Mucosa of stomach (tissue), 1 donor: ENCODE results near the gene DEF6.
"Not testable (repeated sequence)": the region's sequence is repeated elsewhere in the genome, so short reads cannot be mapped to it uniquely, and the experiment has no call there.

Source experiments
- H3K27me3 ChIP-seq: one replicate; pipeline ENCODE4 v1.7.0; 2013; ENCODE audit warnings: mild to moderate bottlenecking, low read length; ENCODE audit not compliant: control insufficient read depth, insufficient read depth
- H3K36me3 ChIP-seq: one replicate; pipeline ENCODE4 v1.7.0; 2013; ENCODE audit warnings: low read length; ENCODE audit not compliant: control insufficient read depth, insufficient read depth
- H3K4me1 ChIP-seq: one replicate; pipeline ENCODE4 v1.7.0; 2013; ENCODE audit warnings: mild to moderate bottlenecking, low read length; ENCODE audit not compliant: control insufficient read depth, insufficient read depth
- H3K4me3 ChIP-seq: one replicate; pipeline ENCODE4 v1.7.0; 2013; ENCODE audit warnings: low read length
- H3K9ac ChIP-seq: one replicate; pipeline ENCODE4 v1.7.0; 2013; ENCODE audit warnings: mild to moderate bottlenecking, low read length, moderate library complexity
- H3K9me3 ChIP-seq: one replicate; pipeline ENCODE4 v1.7.0; 2013; ENCODE audit warnings: mild to moderate bottlenecking, low read length, moderate library complexity; ENCODE audit not compliant: control insufficient read depth
- donor health status: Pancreatic carcinoma.

Gene DEF6

GRCh38 chr6:35302604-35303241 lies 5.1 kb downstream of the DEF6 start:
- peak overlapping the region; percentile 6 for H3K4me3 ChIP-seq
- H3K4me1 ChIP-seq = peaks cover 49% of the 10 kb centered on the region
- no peaks in the 10 kb centered on the region for H3K9me3 ChIP-seq
- peak overlapping the region; percentile 68 for H3K9ac ChIP-seq
- H3K36me3 ChIP-seq = no peaks in the 10 kb centered on the region
- H3K27me3 ChIP-seq = no peaks in the 10 kb centered on the region

GRCh38 chr6:35304299-35304698 lies 6.7 kb downstream of the DEF6 start:
- H3K9ac ChIP-seq = peak overlapping the region; percentile 1
- no peaks in the 10 kb centered on the region for H3K9me3 ChIP-seq
- no peak overlapping the region for H3K4me3 ChIP-seq
- no peaks in the 10 kb centered on the region for H3K36me3 ChIP-seq
- H3K27me3 ChIP-seq = no peaks in the 10 kb centered on the region
- H3K4me1 ChIP-seq = peaks cover 43% of the 10 kb centered on the region

- no peaks in the 10 kb centered on the region for H3K36me3 ChIP-seq
- H3K27me3 ChIP-seq = no peaks in the 10 kb centered on the region
- H3K9ac ChIP-seq = no peak overlapping the region
- H3K4me3 ChIP-seq = no peak overlapping the region
- H3K9me3 ChIP-seq = no peaks in the 10 kb centered on the region
- peaks cover 35% of the 10 kb centered on the region for H3K4me1 ChIP-seq
Measured at GRCh38 chr6:35305117-35305516, 7.5 kb downstream of the DEF6 start.

- H3K27me3 ChIP-seq, H3K9ac ChIP-seq, H3K9me3 ChIP-seq, H3K4me3 ChIP-seq, H3K36me3 ChIP-seq: not testable (repeated sequence)
- peaks cover 24% of the 10 kb centered on the region for H3K4me1 ChIP-seq
Measured at GRCh38 chr6:35307138-35307537, 9.5 kb downstream of the DEF6 start.

GRCh38 chr6:35308543-35308942 lies 10.9 kb downstream of the DEF6 start:
- H3K36me3 ChIP-seq, H3K27me3 ChIP-seq, H3K4me3 ChIP-seq, H3K4me1 ChIP-seq, H3K9me3 ChIP-seq, H3K9ac ChIP-seq: not testable (repeated sequence)

- Histone ChIP-seq H3K9ac (no peak overlapping the region), H3K36me3 (no peaks in the 10 kb centered on the region), H3K27me3 (no peaks in the 10 kb centered on the region), H3K4me1 (no peaks in the 10 kb centered on the region), H3K4me3 (no peak overlapping the region), H3K9me3 (no peaks in the 10 kb centered on the region)
Measured at GRCh38 chr6:35309611-35310264, 12.1 kb downstream of the DEF6 start.

GRCh38 chr6:35310265-35310831 lies 12.7 kb downstream of the DEF6 start:
- no peak overlapping the region for H3K9ac ChIP-seq
- no peaks in the 10 kb centered on the region for H3K9me3 ChIP-seq
- H3K4me1 ChIP-seq = no peaks in the 10 kb centered on the region
- H3K27me3 ChIP-seq = no peaks in the 10 kb centered on the region
- no peaks in the 10 kb centered on the region for H3K36me3 ChIP-seq
- no peak overlapping the region for H3K4me3 ChIP-seq

GRCh38 chr6:35311390-35312075 lies 13.9 kb downstream of the DEF6 start:
- H3K4me3 ChIP-seq = no peak overlapping the region

GRCh38 chr6:35312076-35312800 lies 14.6 kb downstream of the DEF6 start:
- Histone ChIP-seq H3K4me3 (no peak overlapping the region), H3K9me3 (no peaks in the 10 kb centered on the region), H3K9ac (no peak overlapping the region), H3K36me3 (no peaks in the 10 kb centered on the region), H3K4me1 (no peaks in the 10 kb centered on the region), H3K27me3 (no peaks in the 10 kb centered on the region)

More at GRCh38 chr6:35311390-35312075, 13.9 kb downstream of the DEF6 start:
- Histone ChIP-seq H3K4me1 (no peaks in the 10 kb centered on the region), H3K9me3 (no peaks in the 10 kb centered on the region), H3K27me3 (no peaks in the 10 kb centered on the region), H3K36me3 (no peaks in the 10 kb centered on the region), H3K9ac (no peak overlapping the region)

GRCh38 chr6:35312807-35313206 lies 15.2 kb downstream of the DEF6 start:
- no peaks in the 10 kb centered on the region for H3K27me3 ChIP-seq
- H3K4me1 ChIP-seq = no peaks in the 10 kb centered on the region
- no peak overlapping the region for H3K9ac ChIP-seq
- H3K4me3 ChIP-seq = no peak overlapping the region
- H3K9me3 ChIP-seq = no peaks in the 10 kb centered on the region
- H3K36me3 ChIP-seq = no peaks in the 10 kb centered on the region

GRCh38 chr6:35317483-35318195 lies 20.0 kb downstream of the DEF6 start:
- no peak overlapping the region for H3K4me3 ChIP-seq
- H3K36me3 ChIP-seq = peaks cover 4% of the 10 kb centered on the region
- H3K4me1 ChIP-seq = peaks cover 6% of the 10 kb centered on the region
- H3K27me3 ChIP-seq = no peaks in the 10 kb centered on the region
- H3K9me3 ChIP-seq = no peaks in the 10 kb centered on the region
- H3K9ac ChIP-seq = no peak overlapping the region
